Left colon (tissue), 2 donors: ENCODE results near the gene PRRC2A. TPM values are rescaled to one million over a fixed set of nuclear protein-coding genes. Genes with fewer than 3 reads are reported as not detected.

Experiments
- ATAC-seq: fragments of 200-7000 bp; cut with Tn5 transposase; one replicate; pipeline ENCODE4 v1.9.1; 2020; ENCODE audit warnings: mild to moderate bottlenecking, moderate library complexity
- DNase-seq, 2 donors: peaks; one replicate each; pipeline ENCODE4 v3.0.0-alpha.2; 2020
- intact Hi-C, 2 donors: fragments of 100-400 bp; cut with DNase I in 1 of 2; cut with micrococcal nuclease in 1 of 2; formaldehyde crosslinking; loops; one replicate each; pipeline versions ENCODE4 v1.11.2 to v1.14.0; 2022; cut with DNase I, micrococcal nuclease
- total RNA-seq, 2 donors: library from RNA; stranded (reverse); fragmentation: NEBNext Ultra II Directional; extraction: Animal tissue kit (Norgen Biotek cat#: 25700); gene quantifications; one replicate each; pipeline ENCODE4 v1.2.1, GENCODE V29; 2021
- donor health status: DM: no; HTN: no; CAD: no.
- donor health status: DM: yes; HTN: yes; CAD: no.

Gene PRRC2A
- total RNA-seq, 2 donors from 2014 or later, result 92.9 to 110 TPM

GRCh38 chr6:31639043-31639442 lies 18.5 kb downstream of the PRRC2A start:
- no peak for ATAC-seq
- intact Hi-C loops, result no loop called here

DNA sequence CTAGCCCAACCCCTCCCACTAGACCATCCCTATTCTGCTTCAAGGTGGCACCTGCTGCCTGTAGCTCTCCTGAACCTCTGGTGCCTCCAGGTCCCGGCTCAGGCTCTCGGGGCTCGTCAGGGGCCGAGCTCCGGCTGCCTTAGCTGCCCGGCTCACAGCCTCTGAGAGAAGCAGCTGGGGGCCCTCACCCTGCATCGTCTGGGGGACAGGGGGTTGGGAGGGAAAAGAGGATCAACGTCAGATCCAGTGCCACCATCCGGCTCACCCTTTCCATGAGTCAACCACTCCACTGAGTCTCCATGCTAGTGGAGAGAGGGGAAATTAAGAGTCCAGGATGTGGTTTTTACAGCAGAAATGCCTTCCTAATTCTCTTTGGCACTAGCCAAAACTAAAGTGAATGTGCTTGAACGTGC lies 18.9 kb downstream of the PRRC2A start:
- intact Hi-C loops, result no loop called here
- no peak for ATAC-seq
- no peak for DNase-seq

More at GRCh38 chr6:31639043-31639442, 18.5 kb downstream of the PRRC2A start:
- DNase-seq, result no peak

GRCh38 chr6:31640612-31641011 lies 20.1 kb downstream of the PRRC2A start:
- ATAC-seq (no peak), DNase-seq (no peak)
- intact Hi-C loops, result no loop called here

DNA sequence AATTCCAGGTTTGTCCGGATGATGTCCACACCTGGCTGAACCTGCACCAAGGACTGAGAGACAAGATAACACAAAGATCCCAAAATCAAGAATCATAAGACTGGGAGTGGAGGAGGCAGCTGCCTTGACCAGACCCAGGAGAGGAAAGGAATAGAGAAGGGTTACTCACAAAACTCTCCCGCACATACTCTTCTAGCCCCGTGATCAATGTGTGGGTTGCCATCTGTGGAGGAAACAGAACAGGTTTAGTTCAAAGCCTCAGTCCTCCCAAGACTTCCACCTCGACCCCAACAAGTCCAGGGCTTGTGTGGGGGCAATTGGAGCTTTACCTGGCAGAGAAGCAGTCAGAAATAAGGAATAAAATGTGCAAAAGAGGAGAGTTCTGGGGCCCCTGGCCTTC lies 20.9 kb downstream of the PRRC2A start:
- intact Hi-C loops, result no loop called here

GRCh38 chr6:31642798-31643570 lies 22.5 kb downstream of the PRRC2A start:
- no peak for ATAC-seq
- intact Hi-C loops, result no loop called here
- DNase-seq, result no peak

More for the DNA sequence above, 20.9 kb downstream of the PRRC2A start:
- DNase-seq (no peak), ATAC-seq (no peak)

DNA sequence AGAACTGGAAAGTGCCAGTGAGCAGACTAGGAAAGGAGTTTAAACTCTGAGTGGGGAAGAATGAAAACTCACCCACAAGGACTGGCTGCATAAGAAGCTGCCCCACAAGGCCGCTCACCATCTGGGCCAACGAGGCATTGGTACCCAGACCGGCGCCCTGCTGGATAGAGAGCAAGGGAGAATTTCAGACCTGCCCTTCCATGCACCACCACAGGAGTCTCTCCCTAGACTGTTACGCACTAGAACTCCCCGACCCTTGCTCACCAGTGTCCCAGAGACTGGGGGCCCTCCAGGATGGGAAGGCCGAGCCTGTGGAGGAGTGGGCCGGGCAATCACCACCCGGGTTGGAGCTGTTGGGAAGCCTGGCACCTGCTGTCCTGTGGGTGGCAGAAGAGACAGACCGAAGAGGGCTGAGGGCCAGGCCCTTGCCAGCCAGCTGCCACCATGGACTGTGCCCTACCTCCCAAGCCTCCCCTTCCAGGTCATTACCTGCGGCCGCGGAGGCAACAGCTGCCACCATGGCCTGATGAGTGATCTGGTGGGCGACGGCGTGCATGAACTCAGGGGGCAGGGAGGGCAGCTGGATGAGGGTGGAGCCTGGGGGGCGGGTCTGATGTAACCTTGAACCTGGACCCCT lies 23.4 kb downstream of the PRRC2A start:
- ATAC-seq (peak; percentile 19), DNase-seq (no peak)
- intact Hi-C loops, result no loop called here

GRCh38 chr6:31645325-31645724 lies 24.8 kb downstream of the PRRC2A start:
- ATAC-seq (no peak), DNase-seq (no peak)
- intact Hi-C loops, result no loop called here

DNA sequence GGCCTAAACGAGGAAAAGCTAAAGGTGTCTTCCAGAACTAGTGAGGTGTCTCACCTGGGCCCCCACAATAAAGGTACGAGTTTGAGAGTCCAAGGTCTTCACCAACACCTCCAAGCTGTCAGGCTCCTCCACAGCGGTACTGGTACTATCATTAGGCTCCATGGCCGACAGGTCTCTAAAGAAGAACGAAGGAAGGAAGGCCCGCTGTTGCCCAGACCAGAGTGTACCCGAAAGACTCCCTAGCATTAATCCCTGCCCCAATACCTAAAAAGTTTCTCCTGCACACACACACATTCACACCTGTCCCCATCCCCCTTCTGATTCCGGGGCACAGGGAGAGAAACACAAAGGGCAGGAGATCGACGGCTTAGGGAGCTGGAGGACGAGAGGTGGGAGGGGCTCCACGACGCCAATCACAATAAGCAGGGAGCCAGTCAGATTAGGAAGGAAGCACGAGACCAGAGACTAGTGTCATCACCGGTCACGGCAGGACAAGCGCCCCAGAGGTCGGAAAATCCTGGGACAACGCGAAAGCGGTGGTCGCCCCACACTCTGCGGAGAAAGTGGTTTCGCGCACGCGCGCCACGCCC lies 31.2 kb downstream of the PRRC2A start:
- DNase-seq (peak in 1 of 2 donors; percentile 85), ATAC-seq (peak; percentile 73)
- intact Hi-C loops, result no loop called here

GRCh38 chr6:31652925-31653724 lies 32.6 kb downstream of the PRRC2A start:
- peak; percentile 92 to 93 for DNase-seq
- intact Hi-C loops, result no loop called here
- ATAC-seq, result peak; percentile 70

- no peak for ATAC-seq
- intact Hi-C loops, result no loop called here
- DNase-seq, result no peak
Measured at GRCh38 chr6:31654574-31655348, 34.2 kb downstream of the PRRC2A start.

DNA sequence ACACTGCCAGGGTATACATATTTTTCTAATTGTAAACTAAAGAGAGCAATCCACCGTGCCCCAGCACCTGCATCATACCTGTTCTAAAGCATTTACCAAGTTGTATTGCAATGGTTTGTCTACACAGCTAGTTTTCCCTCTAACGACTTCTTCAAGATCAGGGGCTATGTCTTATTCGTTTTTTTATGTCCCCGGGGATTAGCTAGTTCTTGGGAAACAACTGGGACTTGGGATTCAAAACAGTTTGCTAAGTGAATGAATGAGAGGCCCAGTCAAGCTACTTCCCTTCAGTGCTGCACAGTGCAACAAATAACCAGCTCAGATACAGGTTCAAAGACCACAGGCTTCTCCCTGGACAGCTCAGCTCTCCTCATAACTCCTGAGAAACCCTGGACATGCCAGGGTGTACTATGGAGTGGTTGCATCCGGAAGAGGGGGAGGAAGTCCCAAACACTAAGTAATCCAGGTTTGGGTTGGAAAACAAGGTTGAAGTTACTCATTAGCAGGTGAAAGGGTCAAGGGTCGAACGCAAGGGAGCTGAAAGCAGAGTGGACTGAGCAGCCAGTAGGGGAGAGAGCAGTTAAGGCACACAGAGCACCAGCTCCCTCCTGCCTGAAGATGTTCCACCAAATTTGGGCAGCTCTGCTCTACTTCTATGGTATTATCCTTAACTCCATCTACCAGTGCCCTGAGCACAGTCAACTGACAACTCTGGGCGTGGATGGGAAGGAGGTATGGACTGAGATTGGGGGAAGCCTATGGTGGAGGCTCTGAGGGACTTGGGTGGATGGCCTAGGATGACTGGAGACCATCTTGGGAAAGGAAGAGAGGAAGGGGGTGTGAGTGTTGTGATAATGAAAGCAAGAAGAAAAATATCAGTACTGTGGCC lies 35.1 kb downstream of the PRRC2A start, which contains the start of gene APOM:
TSS of gene APOM (plus strand) at position 546 of the 889 bp plus-strand sequence. CDS start at position 619, 73 bp downstream.
- intact Hi-C loops, result no loop called here
- DNase-seq, result no peak
- ATAC-seq, result no peak

GRCh38 chr6:31657406-31658157 lies 37.1 kb downstream of the PRRC2A start:
- intact Hi-C loops, result no loop called here
- no peak for ATAC-seq
- no peak for DNase-seq

- ATAC-seq, result no peak
- DNase-seq, result no peak
- intact Hi-C loops, result no loop called here
Measured at GRCh38 chr6:31658158-31658688, 37.7 kb downstream of the PRRC2A start.

DNA sequence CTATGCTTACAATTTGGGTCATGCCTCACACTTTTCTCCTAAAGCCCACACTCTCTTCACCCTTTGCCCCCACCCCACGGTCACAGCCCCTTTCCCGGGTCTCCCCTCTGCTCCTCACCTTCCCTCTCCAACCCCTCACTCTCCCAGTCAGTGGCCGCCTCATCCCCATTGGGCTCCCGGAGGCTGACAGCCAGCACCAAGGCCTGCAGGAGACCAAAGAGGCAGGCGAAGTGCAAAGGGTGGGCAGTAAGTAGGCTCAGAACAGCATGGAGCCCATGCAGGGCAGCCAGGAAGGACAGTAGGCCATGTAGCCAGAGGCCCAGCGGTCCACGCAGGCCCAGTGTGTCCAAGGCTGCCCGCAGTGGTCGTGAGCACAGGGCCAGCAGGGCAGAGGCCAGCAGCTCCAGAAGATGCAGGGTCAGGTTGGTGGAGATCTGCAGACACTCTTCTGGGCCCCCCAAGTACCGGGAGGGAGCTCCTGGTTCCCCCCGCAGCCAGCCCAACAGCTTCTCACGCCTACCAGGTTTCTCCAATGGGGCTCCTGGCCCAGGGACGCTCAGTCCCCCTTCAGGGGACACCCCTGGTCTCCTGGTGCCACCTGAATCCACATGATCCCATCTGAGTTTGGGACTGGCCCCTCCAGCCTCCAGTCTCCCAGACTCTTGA lies 38.6 kb downstream of the PRRC2A start:
- ATAC-seq (no peak), DNase-seq (peak in 1 of 2 donors; percentile 15)
- intact Hi-C loops, result no loop called here

DNA sequence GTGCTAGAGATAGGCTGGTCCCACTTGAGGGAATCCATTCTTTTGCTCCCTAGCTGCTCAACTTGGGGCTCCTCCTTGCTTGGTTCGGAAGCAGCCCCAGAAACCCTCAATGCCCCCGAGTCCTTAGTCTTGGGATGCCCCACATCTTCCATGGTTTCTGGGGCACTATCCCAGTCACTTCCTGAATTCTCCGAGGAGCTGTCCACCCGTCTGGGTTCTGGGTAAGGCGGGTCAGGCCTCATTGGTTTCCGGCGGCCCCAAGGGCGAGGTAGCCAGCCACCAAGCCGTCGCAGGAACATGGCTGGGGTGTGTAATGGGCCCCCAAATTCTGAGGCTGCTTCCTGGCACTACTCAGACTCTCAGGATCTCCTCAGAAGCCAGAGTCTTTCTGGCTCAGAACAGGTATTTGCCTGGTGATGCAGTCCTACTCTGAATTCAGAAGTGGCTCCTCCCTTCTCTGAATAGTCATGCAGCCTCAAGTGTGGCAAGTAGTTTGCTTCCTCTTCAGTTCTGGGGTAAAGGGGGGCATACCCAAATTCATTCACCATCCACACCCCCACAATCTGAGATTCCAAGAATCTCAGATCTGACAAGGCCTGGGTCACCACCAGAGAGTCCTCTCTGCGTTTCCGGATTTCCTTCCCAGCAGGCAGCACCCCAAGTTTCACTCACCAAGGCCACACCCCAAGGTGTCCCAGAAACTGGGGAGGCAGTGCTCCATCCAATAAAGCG lies 39.3 kb downstream of the PRRC2A start:
- DNase-seq (peak in 1 of 2 donors; percentile 57), ATAC-seq (peak; percentile 45)
- intact Hi-C loops, result no loop called here
